AG10803 (cell line): ENCODE results near the gene SOWAHB.

ENCODE experiments used
- DNase-seq: peaks from one replicate; pipeline ENCODE4 v3.0.0; 2010; ENCODE audit warnings: low read depth
- H3K4me3 ChIP-seq: 2 replicates; pipeline ENCODE4 v1.5.1; 2011; ENCODE audit warnings: mild to moderate bottlenecking, low read length, control low read depth
- CTCF ChIP-seq: conservative IDR thresholded peaks from 2 replicates; pipeline ENCODE4 v1.5.1; 2011; ENCODE audit warnings: mild to moderate bottlenecking, low read length, control low read depth, inconsistent platforms

Gene SOWAHB

DNA sequence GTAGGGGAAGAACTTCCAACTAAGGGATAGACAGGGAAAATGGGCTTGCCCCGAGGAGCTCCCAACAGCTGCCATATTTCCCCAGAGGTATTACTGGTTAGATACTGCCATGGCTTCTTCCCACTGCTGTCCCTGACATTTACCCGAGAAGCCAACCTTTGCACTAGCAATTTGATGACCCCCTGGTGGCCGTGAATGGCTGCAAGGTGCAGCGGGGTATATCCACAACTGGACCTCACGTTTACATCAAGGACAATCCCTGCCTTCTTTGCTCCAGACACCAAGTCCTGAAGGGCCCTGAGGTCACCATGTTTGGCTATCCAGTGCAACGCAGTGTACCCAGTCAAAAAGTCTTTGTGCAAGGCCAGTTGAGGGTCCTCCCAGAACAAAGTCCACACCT is 2.3 kb downstream of the SOWAHB start:
- no peak overlapping the region for H3K4me3 ChIP-seq
- DNase-seq, result no peak
- TF ChIP-seq CTCF, result no peak

GRCh38 chr4:76894537-76895255 is 3.2 kb downstream of the SOWAHB start:
- TF ChIP-seq CTCF, result no peak
- no peak overlapping the region for H3K4me3 ChIP-seq
- DNase-seq, result peak; percentile 69

GRCh38 chr4:76892601-76893000 is 5.3 kb downstream of the SOWAHB start:
- TF ChIP-seq CTCF, result no peak
- H3K4me3 ChIP-seq, result no peak overlapping the region
- peak; percentile 45 for DNase-seq

- no peak overlapping the region for H3K4me3 ChIP-seq
- DNase-seq, result peak; percentile 51
- TF ChIP-seq CTCF, result no peak
Observed at GRCh38 chr4:76892001-76892400, 5.9 kb downstream of the SOWAHB start.

DNA sequence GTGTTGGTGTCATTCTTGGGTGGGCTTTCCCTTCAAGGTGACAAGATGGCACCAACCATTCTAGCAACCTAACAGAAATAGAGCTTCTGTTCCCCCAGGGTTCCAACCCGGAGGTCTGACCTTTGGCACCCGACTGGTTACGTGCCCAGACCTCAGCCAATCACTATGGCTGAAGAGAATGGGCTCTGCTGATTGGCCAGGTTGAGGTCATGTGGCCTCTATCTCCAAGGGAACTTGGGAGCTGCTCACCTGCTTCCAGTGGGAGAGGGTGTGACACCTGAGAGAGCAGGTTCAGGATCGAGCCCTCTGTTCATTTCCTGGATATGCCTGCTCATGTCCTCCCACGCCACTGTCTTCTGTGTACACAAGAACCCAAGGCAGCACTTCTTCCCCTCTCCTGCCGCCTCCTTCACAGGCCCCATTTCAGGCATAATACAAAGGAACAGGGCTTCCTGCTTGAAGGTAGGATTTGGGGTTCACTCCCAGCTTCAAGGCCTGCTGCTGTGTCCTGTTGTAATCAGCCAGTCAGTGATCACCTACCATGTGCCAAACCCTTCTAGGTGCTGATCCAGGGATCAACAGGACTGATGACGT is 11.0 kb downstream of the SOWAHB start:
- H3K4me3 ChIP-seq, result no peak overlapping the region
- no peak for TF ChIP-seq CTCF
- DNase-seq, result no peak

- no peak for TF ChIP-seq CTCF
Observed at GRCh38 chr4:76886214-76886613, 11.7 kb downstream of the SOWAHB start.

DNA sequence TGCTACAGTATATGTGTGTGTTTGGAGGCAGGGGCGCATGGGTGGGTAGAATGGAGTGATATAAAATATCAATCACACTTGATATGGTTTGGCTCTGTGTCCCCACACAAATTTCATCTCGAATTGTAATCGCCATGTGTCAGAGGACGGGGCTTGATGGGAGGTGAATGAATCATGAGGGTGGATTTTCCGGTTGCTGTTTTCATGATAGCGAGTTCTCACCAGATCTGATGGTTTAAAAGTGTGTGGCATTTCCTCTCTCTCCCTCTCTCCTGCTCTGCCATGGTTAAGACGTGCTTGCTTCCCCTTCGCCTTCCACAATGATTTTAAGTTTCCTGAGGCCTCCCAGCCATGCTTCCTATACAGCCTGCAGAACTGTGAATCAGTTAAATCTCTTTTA is 14.8 kb downstream of the SOWAHB start:
- DNase-seq, result no peak
- TF ChIP-seq CTCF, result no peak

More at GRCh38 chr4:76886214-76886613, 11.7 kb downstream of the SOWAHB start:
- H3K4me3 ChIP-seq, result no peak overlapping the region
- DNase-seq, result no peak

More for the DNA sequence above, 14.8 kb downstream of the SOWAHB start:
- no peak overlapping the region for H3K4me3 ChIP-seq
